CD4-positive, alpha-beta T cell treated with Interleukin-4 for 1 hour (primary cell): ENCODE measurements around the gene GMPR.
"Not testable (repeated sequence)": the region's sequence is repeated elsewhere in the genome, so short reads cannot be mapped to it uniquely, and the experiment has no call there.

ENCODE experiments used
- DNase-seq, 2 donors: peaks; one replicate each; pipeline ENCODE4 v3.0.0-alpha.2; 2020 to 2022

Gene GMPR

DNA sequence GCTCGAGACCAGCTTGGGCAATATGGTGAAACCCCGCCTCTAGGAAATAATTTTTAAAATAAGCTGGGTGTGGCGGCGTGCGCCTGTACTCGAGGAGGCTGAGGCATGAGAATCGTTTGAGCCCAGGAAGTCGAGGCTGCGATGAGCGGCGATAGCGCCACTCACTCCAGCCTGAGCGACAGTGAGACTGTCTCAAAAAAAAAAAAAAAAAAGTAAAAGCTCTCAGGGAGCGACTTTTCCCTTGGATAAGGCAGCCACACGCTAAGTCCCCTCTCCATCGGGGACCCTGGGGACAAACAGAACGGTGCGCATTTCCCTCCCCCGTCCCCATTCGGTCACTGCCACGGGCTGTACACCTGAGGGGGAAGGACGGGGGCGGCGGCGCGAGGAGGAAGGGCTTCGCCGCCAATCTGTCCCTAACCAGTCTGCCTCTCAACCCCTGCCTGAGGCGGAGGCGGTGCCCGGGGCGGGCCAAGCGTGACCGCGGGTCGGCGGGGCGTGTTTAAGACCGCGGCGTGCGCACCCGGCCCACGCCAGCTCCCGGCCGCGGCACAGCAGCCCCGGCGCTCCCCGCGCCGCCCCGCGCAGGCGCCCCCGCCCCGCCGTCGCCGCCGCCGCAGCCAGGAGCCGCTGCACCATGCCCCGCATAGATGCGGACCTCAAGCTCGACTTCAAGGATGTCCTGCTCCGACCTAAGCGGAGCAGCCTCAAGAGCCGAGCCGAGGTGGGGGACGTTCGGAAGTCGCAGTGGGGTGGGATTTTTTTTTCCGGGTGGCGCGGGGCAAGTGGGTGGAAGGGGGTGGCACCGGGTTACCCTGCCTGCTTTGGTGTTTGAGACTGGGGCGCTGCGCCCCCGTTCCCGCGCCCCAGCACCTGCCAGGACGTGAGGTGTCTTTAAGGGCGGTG is at the start of gene GMPR:
GMPR (plus strand) TSS at position 531 of the 906 bp plus-strand sequence; CDS start at position 638, 107 bp downstream.
- peak; percentile 74 to 76 for DNase-seq

DNA sequence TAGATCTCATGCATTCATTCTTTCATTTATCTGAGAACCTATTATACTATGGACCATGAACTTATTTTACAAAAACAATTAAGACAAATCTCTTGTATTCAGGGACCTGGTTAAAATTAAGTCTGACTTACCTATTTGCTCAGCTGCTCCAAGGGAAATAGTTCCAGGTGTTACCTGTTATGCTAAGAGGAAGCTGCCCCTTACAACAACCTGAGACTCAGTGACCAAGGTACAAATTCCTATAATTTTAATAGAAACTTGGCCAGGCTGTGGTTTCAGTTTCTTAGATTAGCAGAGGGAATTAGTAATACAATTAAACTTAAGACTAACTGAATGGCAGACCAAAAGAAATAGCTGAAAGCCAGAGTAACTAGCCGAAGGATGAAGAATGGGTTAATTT is 48.2 kb upstream of the GMPR start:
- DNase-seq, result no peak

DNA sequence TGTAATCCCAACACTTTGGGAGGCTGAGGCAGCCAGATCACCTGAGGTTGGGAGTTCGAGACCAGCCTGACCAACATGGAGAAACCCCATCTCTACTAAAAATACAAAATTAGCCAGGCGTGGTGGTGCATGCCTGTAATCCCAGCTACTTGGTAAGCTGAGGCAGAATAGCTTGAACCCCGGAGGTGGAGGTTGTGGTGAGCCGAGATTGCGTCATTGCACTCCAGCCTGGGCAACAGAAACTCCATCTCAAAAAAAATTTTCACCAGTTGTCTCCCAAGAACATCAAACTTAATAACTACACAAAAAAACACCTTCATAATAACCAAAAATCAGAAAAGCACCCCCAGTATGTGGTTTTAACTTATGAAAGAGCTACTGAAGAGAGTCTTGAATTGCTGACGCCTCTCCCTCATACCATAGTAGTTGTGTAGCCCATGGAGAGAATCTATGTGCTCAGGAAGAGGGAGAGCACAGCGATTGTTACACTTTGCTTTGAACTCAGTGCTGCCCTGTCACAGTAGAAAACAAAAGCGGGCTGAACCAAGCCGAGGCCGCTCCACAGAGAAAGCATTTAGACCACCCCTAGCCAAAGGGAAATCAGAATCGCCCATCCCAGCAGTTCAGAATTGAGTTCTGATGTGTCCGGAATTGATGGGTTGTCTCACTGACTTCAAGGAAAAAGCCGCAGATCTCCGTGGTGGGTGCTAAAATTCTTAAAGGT is 42.0 kb upstream of the GMPR start:
- DNase-seq, result no peak

DNA sequence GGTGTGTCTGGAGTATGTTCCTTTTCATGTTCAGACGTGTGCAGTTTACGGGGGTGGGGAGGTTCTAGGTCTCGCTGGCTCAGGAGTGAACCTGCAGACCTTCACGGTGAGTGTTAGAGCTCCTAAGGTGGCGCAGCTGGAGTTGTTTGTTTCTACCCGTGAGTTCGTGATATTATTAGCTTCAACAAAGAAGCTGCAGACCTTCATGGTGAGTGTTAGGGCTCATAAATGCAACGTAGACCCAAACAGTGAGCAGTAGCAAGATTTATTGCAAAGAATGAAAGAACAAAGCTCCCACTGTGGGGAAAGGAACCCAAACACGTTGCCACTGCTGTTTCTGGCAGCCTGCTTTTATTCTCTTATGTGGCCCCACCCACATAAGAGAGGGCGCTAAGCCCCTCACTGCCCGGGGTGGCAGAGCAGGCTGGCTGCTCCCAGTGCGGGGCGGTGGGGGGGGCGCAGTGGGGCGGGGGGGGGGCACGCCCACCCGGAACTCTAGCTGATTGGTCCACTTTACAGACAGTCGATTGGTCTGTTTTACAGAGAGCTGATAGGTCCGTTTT is 41.3 kb upstream of the GMPR start:
- DNase-seq, result no peak

DNA sequence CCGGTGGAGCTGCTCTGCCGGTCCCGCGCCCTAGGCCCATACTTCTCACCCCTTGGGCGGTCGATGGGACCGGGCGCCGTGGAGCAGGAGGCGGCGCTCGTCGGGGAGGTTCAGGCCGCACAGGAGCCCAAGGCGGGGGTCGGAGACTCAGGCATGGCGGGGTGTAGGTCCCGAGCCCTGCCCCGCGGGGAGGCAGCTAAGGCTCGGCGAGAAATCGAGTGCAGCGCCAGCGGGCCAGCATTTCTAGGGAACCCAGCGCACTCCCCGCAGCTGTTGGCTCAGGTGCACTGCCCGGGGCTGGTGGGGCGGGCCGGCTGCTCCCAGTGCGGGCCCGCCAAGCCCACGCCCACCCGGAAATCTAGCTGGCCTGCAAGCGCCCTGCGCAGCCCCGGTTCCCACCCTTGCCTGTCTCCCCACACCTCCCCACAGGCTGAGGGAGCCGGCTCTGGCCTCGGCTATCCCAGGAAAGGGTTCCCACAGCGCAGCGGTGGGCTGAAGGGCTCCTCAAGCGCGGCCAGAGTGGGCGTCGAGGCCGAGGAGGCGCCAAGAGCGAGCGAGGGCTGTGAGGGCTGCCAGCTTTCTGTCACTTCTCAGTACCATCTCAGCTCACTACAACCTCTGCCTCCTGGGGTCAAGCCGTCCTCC is 40.2 kb upstream of the GMPR start:
- DNase-seq, result no peak

DNA sequence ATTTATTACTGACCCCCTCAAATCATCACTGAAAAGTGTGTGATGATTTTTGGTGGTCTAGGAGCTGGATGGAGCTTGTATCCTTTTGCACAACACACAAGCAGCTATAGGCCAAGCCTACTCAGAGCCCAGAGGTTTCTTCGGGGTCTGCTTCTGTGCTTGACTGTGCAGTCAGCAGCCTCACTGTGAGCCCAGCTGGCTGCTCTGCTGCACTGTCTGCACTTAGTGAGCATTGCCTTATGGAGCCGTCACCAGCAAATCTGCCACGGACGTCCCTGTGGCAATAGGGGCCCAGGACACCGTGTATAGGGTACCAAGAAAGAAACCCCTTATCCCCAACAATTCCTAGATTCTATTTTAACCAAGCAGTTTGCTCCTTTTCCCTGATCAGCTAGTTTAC is 38.6 kb upstream of the GMPR start:
- no peak for DNase-seq

DNA sequence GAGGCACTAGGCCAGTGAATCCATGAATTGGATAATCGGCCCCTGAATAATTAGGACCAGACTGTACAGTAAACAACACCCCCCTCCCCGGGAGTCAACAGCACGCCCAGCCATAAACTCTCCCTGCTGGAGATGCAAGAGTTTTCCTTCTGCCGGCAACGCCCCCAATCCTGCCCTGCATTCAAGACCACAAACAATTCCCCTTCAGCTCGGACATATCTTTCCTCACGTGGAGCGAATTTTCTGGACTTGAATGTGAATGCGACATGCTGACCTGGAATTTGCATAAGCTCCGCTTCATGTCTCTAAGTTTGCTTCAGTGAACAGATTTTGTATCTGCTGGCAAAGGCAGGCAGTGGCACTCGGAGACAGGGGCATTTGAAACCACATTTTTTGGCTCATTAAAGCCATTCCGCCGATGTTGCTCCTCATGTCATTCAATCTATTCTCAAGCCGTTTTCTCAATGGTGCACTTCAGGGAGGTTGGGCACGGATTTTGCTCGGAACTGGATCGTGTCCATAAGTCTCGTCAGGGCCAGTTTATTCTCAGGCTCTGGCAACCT is 38.0 kb upstream of the GMPR start:
- no peak for DNase-seq

DNA sequence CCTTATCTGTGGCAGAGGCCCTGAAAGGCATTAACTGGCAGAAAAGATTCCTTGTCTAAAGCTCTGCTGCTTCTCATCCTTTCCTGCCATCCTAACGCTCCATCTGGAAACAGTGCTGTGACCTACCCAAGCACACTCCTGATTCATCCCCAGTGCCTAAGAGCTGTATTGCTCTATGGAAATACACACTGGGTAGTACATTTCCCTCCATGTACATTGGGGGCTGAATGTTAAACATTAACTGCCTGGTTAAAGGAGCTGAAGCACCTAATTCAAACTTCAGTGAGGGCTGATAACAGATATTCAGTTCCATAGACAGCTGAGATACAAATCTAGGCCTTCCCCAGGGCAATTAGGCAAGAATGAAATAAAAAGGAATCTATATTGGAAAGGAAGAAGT is 36.7 kb upstream of the GMPR start:
- DNase-seq, result no peak

DNA sequence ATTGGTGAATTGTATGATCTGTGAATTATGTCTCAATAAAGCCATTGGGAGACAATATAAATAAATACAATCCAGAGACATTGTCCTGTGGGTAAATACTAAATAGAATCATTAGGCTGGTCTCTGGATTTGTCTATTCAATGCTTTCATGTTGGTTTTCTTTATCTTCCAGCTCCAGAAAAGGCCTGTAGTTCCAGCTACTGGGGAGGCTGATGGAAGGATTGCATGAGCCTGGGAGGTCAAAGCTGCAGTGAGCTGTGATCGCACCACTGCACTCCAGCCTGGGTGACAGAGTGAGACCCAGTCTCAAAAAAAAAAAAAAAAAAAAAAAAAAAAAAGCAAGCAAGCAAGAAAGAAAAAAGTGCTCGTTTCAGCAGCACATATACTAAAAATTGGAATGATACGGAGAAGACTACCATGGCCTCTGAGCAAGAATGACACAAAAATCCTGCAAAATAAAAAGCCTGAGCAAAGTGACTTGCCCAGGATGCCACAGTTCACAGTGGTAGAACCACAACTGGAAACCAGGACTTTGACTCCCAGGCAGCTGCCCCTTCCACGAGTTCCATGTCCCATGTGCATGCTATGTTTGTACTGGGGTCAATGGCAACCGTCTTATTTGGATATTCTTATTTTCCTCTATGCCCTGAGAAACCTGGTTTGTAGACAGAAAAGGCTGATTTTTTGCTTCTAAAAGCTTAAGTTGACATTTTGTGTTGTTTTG is 33.6 kb upstream of the GMPR start:
- no peak for DNase-seq

DNA sequence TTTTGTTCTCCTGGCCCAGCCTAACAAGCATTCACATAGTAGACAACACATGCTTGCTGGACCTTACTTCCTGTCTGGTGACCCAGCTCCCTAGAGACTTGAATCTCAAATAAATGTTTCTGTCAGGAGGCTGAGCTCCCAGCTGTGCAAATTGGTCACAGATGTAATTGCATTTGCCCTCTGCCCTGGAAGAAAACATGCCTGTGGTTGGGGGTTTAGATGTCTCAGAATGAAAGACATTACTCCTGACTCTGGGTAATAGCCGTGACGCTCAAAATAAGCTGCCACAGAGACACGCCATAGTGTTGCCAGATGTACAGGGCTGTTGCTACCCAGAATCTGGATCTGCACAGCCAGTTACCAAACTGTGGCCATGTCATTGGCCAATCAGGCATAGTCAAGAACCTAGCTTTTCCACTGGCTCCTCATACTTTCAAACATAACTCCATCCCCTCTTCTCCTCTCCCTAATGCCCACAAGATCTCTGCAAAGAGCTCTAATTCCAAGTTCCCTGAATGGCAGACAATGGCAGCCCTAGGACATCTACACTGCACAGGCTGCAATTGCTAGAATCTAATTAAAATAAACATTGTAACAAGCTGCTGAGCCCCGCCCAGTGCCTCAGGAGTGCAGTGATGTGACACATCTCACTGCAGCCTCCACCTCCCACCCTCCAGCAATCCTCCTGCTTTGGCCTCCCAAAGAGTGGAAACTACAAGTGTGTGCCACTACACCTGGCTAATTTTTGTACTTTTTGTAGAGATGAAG is 32.8 kb upstream of the GMPR start:
- DNase-seq, result peak in 1 of 2 donors; percentile 35

DNA sequence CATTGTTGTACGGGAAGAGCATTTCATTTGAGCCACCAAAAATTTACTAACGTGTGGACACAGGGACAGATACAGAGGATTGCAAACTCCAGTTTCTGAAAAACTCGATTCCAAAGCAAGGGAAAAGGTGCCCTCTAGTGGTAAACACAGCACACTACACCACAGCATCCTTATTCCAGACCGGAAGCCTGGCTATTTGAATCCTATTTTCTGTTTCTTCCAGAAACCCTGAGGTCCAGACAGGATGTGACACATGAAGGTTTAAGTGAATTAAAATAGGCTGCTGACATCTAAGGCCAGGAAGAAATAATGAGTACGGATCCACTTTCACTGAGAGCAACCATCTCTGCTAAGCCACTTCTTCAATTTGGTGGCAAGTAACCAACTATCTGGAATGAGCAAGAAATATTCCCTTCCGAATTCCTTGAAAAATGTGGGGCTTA is 31.8 kb upstream of the GMPR start:
- DNase-seq, result peak; percentile 34 to 59

DNA sequence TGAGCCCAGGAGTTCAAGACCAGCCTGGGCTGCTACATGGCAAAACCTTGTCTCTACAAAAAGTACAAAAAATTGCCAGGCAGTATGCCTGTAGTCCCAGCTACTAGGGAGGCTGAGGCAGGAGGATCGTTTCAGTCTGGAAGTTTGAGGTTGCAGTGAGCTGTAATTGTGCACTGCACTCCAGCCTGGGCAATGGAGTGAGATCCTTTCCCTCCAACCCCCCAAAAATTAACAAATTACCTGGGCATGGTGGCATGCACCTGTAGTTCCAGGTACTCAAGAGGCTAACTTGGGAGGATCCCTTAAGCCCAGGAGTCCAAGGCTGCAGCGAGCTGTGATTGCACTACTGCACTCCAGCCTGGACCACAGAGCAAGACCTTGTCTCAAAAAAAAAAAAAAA is 29.4 kb upstream of the GMPR start:
- DNase-seq, result no peak

DNA sequence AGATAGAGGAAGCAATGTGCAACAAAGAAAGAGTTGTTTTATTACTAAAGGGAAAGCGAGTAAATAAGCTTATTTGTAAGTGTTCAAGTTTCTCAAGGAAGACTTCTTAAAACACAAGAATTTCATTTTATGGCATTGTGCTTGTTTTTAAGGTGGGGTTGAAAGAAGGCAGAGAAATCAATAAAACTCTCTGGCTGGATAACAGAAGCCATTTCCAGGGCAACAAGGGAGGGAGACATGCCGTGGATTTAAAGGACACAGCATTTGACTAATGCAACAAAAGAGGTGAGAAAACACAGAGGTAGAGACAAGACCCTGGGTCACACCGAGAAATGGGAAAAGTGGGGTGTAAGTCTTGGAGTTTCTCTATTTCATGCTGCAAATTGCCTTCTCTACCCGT is 28.8 kb upstream of the GMPR start:
- DNase-seq, result no peak

DNA sequence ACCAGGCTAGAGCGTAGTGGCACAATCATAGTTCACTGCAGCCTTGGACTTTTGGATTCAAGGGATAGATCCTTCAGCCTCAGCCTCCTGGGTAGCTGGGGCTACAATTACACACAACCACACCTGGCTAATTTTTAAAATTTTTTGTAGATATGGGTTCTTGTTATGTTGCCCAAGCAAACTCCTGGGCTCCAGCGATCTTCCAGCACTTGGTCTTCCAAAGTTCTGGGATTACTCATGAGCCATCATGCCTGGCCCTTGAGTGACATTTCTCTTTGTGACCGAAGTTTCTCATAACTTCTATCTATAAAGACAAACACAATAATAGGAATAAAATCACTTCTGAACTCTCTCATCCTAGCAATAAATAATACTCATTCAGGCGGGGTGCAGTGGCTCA is 26.1 kb upstream of the GMPR start:
- DNase-seq, result no peak

DNA sequence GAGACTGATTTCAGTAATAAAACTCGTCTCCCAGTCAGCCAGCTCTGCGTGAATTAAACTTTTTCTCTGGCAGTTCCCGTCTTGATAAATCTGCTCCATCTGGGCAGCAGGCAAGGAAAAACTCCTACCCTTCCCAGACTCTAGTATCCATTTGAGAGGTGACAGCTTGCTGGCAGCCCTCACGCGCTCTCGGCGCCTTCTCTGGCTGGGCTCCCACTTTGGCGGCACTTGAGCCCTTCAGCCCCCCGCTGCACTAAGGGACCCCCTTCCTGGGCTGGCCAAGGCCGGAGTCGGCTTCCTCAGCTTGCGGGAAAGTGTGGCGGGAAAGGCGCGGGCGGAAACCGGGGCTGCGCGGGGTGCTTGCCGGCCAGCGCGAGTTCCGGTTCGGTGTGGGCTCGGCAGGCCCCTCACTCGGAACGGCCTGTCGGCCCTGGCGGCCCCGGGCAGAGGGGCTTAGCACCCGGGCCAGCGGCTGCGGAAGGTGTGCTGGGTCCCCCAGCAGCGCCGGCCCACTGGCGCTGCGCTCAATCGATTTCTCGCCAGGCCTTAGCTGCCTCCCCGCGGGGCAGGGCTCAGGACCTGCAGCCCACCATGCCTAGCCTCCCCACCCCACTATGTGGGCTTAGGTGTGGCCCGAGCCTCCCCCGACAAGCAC is 21.8 kb upstream of the GMPR start:
- no peak for DNase-seq

DNA sequence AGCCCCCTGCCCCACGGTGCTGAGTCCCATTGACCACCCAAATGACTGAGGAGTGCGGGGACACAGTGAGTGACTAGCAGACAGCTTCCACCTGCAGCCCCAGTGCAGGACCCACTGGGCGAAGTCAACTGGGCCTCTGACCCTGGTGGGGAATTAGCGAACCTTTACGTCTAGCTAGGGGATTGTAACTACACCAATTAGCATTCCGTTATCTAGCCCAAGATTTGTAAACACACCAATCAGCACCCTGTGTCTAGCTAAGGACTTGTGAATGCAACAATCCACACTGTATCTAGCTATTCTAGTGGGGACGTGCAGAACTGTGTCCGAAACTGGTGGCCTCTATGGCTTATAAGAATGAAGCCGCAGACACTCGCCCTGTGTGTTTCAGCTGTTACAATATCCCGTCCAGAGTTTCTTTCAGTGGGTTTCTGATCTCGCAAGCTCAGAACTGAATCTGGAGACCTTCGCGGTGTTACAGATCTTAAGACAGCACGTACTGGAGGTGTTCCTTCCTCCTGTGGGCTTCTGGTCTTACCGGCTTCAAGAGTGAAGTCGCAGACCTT is 21.1 kb upstream of the GMPR start:
- no peak for DNase-seq

DNA sequence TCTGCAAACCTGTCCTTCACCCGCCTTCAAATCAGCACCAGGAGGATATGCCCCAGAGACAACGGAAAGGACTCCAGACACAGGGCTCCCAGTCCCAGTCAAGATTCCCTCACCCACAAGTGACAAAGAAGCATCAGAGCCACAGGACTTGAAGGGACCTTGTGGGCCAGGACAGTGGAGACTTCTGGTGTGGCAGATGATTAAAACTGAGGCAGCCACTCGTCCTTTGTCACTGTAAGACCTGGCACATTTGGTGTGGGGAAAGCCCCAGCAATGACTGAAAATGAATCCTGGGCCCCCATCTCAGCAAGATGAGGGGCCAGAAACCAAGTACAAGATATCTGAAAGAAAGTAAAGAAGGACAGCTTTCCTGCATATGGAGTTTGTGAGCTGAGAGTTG is 15.6 kb upstream of the GMPR start:
- no peak for DNase-seq

DNA sequence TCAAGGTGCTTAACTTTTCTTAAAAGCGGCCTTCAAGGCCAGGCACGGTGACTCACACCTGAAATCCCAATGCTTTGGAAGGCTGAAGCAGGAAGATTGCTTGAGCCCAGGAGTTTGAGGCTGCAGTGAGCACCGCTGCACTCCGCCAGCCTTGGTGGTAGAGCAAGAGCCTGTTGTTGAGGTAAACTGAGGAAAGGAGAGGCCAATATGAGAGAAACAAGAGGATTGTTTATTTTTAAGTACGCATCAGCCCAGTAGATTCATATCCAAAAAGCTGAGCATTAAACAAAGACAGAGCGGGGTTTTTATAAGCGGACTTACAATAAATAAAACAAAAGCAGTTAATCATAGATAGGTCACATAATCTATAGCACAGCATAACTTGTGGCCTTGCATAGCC is 15.0 kb upstream of the GMPR start:
- no peak for DNase-seq

DNA sequence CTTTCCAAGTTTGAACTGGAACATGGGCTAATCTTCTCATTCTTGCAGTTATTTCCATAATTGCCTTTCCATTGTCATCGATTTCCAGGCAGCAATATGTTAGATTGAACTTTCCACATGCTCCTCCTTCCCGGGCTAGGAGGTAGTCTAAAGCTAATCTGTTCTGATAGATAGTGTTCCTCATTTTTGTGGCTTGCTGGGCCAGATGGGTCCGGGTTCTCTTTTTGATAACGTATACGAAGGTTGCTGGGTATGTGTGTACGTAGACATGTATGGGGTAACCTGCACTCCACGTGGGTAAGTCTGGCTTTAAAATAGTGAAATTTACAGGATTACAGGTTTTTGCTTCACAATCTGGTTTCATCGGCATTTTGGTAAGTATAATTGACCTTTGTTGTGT is 14.0 kb upstream of the GMPR start:
- DNase-seq, result no peak

DNA sequence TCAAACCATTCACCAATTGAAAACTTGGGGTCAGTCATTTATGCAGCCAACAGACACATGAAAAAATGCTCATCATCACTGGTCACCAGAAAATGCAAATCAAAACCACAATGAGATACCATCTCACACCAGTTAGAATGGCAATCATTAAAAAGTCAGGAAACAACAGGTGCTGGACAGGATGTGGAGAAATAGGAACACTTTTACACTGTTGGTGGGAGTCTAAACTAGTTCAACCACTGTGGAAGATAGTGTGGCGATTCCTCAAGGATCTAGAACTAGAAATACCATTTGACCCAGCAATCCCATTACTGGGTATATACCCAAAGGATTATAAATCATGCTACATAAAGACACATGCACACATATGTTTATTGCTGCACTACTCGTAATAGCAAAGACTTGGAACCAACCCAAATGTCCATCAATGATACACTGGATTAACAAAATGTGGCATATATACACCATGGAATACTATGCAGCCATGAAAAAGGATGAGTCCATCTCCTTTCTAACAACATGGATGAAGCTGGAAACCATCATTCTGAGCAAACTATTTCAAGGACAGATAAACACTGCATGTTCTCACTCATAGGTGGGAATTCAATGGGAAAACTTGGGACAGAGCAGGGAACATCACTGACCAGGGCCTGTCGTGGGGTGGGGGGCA is 13.2 kb upstream of the GMPR start:
- DNase-seq, result not testable (repeated sequence)
